Body of pancreas (tissue), 4 donors: ENCODE measurements around the gene KIF6.

Source experiments
- POLR2A ChIP-seq, 3 donors: fragments of 450-650 bp; IDR thresholded peaks; one replicate each; pipeline ENCODE4 v1.6.1; 2016; ENCODE audit warnings: antibody characterized with exemption in 3 of 3, mild to moderate bottlenecking in 2 of 3
- TF ChIP-seq, protein P1 (sequence below), 7 experiments: fragments of 450-650 bp in 4 of 7; fragments of 200-600 bp in 3 of 7; sonication (generic) in 3 of 7; IDR thresholded peaks; one replicate each; pipeline ENCODE4 v1.5.1; 2016 to 2019; ENCODE audit warnings: antibody characterized with exemption in 7 of 7

DNA sequence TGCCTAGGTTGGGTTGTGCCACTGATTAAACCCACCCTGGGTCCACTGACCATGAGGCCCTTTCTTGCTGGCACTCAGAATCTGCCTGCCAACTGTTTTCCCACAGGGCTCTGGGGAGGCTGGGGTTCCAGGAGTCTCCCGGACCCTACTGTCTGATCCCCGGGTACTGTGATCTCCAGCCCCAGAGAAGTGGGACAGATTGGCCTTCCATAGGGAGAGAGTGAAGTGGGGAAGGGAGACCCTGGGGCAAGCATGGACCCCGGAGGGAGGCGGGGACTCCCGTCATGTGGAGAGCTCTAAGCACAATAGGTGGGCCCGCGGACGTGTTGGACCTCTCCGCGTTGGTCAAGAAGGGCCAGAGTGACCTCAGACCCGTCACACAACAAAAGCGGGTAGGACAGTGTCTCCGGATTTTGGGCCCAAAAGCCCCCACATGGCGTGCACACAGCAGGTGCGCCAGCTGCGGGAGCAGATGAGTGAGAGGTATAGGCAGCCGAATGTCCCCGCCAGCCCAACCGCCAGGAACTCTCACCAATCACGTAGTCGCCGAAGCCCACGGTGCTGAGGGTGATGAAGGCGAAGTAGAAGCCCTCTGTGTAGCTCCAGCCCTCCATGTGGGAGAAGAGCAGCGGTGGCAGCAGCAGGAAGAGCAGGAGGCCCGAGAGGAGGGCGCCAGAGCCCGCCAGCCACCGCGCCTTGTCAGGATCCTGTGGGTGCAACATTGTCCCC is 421.6 kb downstream of the KIF6 start:
- no peak for TF ChIP-seq POLR2A (IDR thresholded peaks at IDR 0.05)
- TF ChIP-seq, protein P1, sequence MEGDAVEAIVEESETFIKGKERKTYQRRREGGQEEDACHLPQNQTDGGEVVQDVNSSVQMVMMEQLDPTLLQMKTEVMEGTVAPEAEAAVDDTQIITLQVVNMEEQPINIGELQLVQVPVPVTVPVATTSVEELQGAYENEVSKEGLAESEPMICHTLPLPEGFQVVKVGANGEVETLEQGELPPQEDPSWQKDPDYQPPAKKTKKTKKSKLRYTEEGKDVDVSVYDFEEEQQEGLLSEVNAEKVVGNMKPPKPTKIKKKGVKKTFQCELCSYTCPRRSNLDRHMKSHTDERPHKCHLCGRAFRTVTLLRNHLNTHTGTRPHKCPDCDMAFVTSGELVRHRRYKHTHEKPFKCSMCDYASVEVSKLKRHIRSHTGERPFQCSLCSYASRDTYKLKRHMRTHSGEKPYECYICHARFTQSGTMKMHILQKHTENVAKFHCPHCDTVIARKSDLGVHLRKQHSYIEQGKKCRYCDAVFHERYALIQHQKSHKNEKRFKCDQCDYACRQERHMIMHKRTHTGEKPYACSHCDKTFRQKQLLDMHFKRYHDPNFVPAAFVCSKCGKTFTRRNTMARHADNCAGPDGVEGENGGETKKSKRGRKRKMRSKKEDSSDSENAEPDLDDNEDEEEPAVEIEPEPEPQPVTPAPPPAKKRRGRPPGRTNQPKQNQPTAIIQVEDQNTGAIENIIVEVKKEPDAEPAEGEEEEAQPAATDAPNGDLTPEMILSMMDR (IDR thresholded peaks at IDR 0.05): peak in 1 of 7 experiments; percentile 3
